ENCODE data around the gene ZNF287. TPM values are rescaled to one million over a fixed set of nuclear protein-coding genes. Genes with fewer than 3 reads are reported as not detected.

The ZNF287 gene
- total RNA-seq, 2 donors from 2014 or later = 3.1 to 3.8 TPM

- intact Hi-C loops (cut with DNase I, micrococcal nuclease) = loop anchor here (2.0 to 10.0 kb wide), 3 partner anchors 66 to 136 kb away; partner anchors contain the start of gene UBB (in 1 of the 2)
- peak; percentile 98 for ATAC-seq
These were observed 47.8 kb downstream of the ZNF287 start for GRCh38 chr17:16521070-16521727.

GRCh38 chr17:16519021-16519420, 50.0 kb downstream of the ZNF287 start:
- ATAC-seq (no peak), DNase-seq (no peak)
- intact Hi-C loops (cut with DNase I, micrococcal nuclease) = no loop called here

More at GRCh38 chr17:16521070-16521727, 47.8 kb downstream of the ZNF287 start:
- DNase-seq = peak; percentile 65 to 78

- intact Hi-C loops (cut with DNase I, micrococcal nuclease) = no loop called here
- no peak for ATAC-seq
These were observed 51.5 kb downstream of the ZNF287 start for GRCh38 chr17:16517477-16517876.

GRCh38 chr17:16516594-16517051, 52.4 kb downstream of the ZNF287 start:
- ATAC-seq (no peak), DNase-seq (no peak)
- intact Hi-C loops (cut with DNase I, micrococcal nuclease) = no loop called here

More at GRCh38 chr17:16517477-16517876, 51.5 kb downstream of the ZNF287 start:
- no peak for DNase-seq

GRCh38 chr17:16515933-16516332, 53.1 kb downstream of the ZNF287 start:
- ATAC-seq = peak; percentile 41

GRCh38 chr17:16513873-16514272, 55.1 kb downstream of the ZNF287 start:
- DNase-seq (no peak), ATAC-seq (no peak)
- intact Hi-C loops (cut with DNase I, micrococcal nuclease) = no loop called here

More at GRCh38 chr17:16515933-16516332, 53.1 kb downstream of the ZNF287 start:
- intact Hi-C loops (cut with DNase I, micrococcal nuclease) = no loop called here
- DNase-seq = no peak

GRCh38 chr17:16512011-16512410, 57.0 kb downstream of the ZNF287 start:
- no peak for ATAC-seq
- intact Hi-C loops (cut with DNase I, micrococcal nuclease) = no loop called here
- no peak for DNase-seq

GRCh38 chr17:16511593-16511992, 57.4 kb downstream of the ZNF287 start:
- intact Hi-C loops (cut with DNase I, micrococcal nuclease) = no loop called here
- no peak for ATAC-seq
- no peak for DNase-seq

GRCh38 chr17:16507918-16508533, 61.0 kb downstream of the ZNF287 start:
- intact Hi-C loops (cut with DNase I, micrococcal nuclease) = no loop called here
- DNase-seq (peak; percentile 21 to 56), ATAC-seq (peak; percentile 95)

GRCh38 chr17:16506188-16506587, 62.8 kb downstream of the ZNF287 start:
- DNase-seq = no peak
- no peak for ATAC-seq
- intact Hi-C loops (cut with DNase I, micrococcal nuclease) = no loop called here

GRCh38 chr17:16504984-16505383, 64.0 kb downstream of the ZNF287 start:
- peak; percentile 72 for ATAC-seq
- no peak for DNase-seq
- intact Hi-C loops (cut with DNase I, micrococcal nuclease) = no loop called here

Other genes starting within 250 kb of the ZNF287 start
- 10 to 100 TPM; 44.5 to 62.3 TPM for gene CENPV, start 215.7 kb downstream of the ZNF287 start, total RNA-seq
- 1,000 to 10,000 TPM; 1,117 to 1,930 TPM for gene UBB, start 188.1 kb downstream of the ZNF287 start, total RNA-seq
- gene TRPV2, start 153.6 kb downstream of the ZNF287 start, total RNA-seq = 1 to 10 TPM; 4.4 to 9.2 TPM
- 10 to 100 TPM; 62.3 to 75.3 TPM for gene LRRC75A, start 77.0 kb downstream of the ZNF287 start, total RNA-seq
- 1 to 10 TPM; 3.7 to 6.1 TPM for gene ZNF624, start 84.6 kb upstream of the ZNF287 start, total RNA-seq
- gene CCDC144A, start 121.0 kb upstream of the ZNF287 start, total RNA-seq = 1 to 10 TPM; 1.5 to 3.4 TPM

Measured in left colon (tissue), 2 donors.